A673 (cell line): ENCODE results near the gene MYMK. TPM values are rescaled to one million over a fixed set of nuclear protein-coding genes. Genes with fewer than 3 reads are reported as not detected.

Experiments used
- BruUV-seq: library from RNA; stranded (reverse); fragments of 400-500 nt; replicated peaks from 2 replicates; lab custom pipeline; 2021; lab: Mats Ljungman, UMichigan
- CTCF ChIA-PET: fragments of 300-600 bp; sonication (Branson Sonifier 250); formaldehyde crosslinking; loops from one replicate; lab custom pipeline; 2022; ENCODE audit warnings: antibody characterized with exemption; lab: Charles Lee
- POLR2A ChIA-PET: fragments of 300-600 bp; sonication (Branson Sonifier 250); formaldehyde crosslinking; loops from one replicate; lab custom pipeline; 2022; ENCODE audit warnings: antibody characterized with exemption; ENCODE audit not compliant: low non-redundant PET; lab: Charles Lee
- DNase-seq: peaks from one replicate; pipeline ENCODE4 v3.0.0-alpha.2; 2015; ENCODE audit warnings: low spot score
- H3K27ac ChIP-seq: fragments of 200-600 bp; sonication (generic); 2 replicates; pipeline ENCODE4 v1.5.1; 2016; ENCODE audit warnings: mixed run types, low read depth, mild to moderate bottlenecking, mixed read lengths, antibody characterized with exemption, low read length; ENCODE audit not compliant: poor library complexity, severe bottlenecking
- H3K27me3 ChIP-seq: fragments of 200-600 bp; sonication (generic); replicated peaks from 2 replicates; pipeline ENCODE4 v1.6.1; 2017; ENCODE audit warnings: mixed run types, low read depth, mild to moderate bottlenecking, mixed read lengths, antibody characterized with exemption, low read length; ENCODE audit not compliant: insufficient read depth, poor library complexity
- H3K36me3 ChIP-seq: fragments of 200-600 bp; sonication (generic); 2 replicates; pipeline ENCODE4 v1.6.1; 2016; ENCODE audit warnings: mixed run types, mild to moderate bottlenecking, mixed read lengths, antibody characterized with exemption, low read length; ENCODE audit not compliant: insufficient read depth, poor library complexity, severe bottlenecking
- H3K4me1 ChIP-seq: fragments of 200-600 bp; sonication (generic); 2 replicates; pipeline ENCODE4 v1.6.1; 2017; ENCODE audit warnings: mixed run types, mild to moderate bottlenecking, mixed read lengths, antibody characterized with exemption, low read length; ENCODE audit not compliant: insufficient read depth, poor library complexity, severe bottlenecking
- H3K4me3 ChIP-seq: fragments of 200-600 bp; sonication (generic); 2 replicates; pipeline ENCODE4 v1.5.1; 2016; ENCODE audit warnings: low read depth, mixed run types, mild to moderate bottlenecking, mixed read lengths, low read length; ENCODE audit not compliant: poor library complexity, severe bottlenecking
- H3K9me3 ChIP-seq: fragments of 200-600 bp; sonication (generic); 2 replicates; pipeline ENCODE4 v1.6.1; 2016; ENCODE audit warnings: mixed run types, low read depth, mild to moderate bottlenecking, mixed read lengths, antibody characterized with exemption, low read length; ENCODE audit not compliant: poor library complexity, severe bottlenecking
- EZH2 ChIP-seq: fragments of 200-600 bp; sonication (generic); IDR thresholded peaks from 2 replicates; pipeline ENCODE4 v1.6.1; 2017; ENCODE audit warnings: borderline replicate concordance, low read depth, mild to moderate bottlenecking, mixed read lengths, antibody characterized with exemption, low read length; ENCODE audit not compliant: poor library complexity, severe bottlenecking
- intact Hi-C: fragments of 100-400 bp; cut with micrococcal nuclease; formaldehyde crosslinking; loops from one replicate; pipeline ENCODE4 v1.10.0; 2022; ENCODE audit not compliant: unreplicated experiment
- total RNA-seq: library from RNA; stranded (reverse); gene quantifications from 2 replicates; pipeline ENCODE4 v1.2.3, GENCODE V29; 2021
- TF ChIP-seq, protein P1 (sequence below): fragments of 300-800, 200-600 bp; sonication (generic); conservative IDR thresholded peaks from 2 replicates; pipeline ENCODE4 v1.5.1; 2017; ENCODE audit warnings: low read depth, mild to moderate bottlenecking, antibody characterized with exemption, low read length, moderate library complexity, mixed read lengths

Gene MYMK
- total RNA-seq, 1 experiment from 2014 or later: not detected

DNA sequence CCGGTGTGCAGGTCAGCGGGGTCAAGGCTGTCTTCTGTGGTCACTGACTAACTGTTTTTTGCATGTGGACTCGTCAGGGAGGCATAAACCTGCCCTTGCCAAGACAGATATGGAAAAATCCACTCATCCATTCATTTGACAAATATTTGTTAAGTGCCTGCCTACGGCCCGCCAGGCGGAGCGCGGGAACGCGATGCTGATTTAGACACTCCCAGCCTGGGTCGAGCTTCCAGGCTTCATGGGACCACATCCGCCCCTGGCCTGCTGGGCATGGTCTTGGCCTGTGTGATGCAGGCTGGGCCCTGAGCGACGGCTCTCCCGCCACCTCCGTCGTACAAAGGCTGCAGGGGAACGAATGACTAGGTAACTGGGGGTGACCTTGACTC lies 18.1 kb downstream of the MYMK start:
- BruUV-seq: no TSS peak
- H3K9me3 ChIP-seq: peaks cover 12% of the 10 kb centered on the region
- intact Hi-C loops: no loop called here
- no peak for TF ChIP-seq EZH2
- TF ChIP-seq, protein P1, sequence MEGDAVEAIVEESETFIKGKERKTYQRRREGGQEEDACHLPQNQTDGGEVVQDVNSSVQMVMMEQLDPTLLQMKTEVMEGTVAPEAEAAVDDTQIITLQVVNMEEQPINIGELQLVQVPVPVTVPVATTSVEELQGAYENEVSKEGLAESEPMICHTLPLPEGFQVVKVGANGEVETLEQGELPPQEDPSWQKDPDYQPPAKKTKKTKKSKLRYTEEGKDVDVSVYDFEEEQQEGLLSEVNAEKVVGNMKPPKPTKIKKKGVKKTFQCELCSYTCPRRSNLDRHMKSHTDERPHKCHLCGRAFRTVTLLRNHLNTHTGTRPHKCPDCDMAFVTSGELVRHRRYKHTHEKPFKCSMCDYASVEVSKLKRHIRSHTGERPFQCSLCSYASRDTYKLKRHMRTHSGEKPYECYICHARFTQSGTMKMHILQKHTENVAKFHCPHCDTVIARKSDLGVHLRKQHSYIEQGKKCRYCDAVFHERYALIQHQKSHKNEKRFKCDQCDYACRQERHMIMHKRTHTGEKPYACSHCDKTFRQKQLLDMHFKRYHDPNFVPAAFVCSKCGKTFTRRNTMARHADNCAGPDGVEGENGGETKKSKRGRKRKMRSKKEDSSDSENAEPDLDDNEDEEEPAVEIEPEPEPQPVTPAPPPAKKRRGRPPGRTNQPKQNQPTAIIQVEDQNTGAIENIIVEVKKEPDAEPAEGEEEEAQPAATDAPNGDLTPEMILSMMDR: no peak
- POLR2A ChIA-PET: no interaction called here
- H3K4me1 ChIP-seq: peaks cover 11% of the 10 kb centered on the region
- no peak for DNase-seq
- H3K27ac ChIP-seq: no peak overlapping the region
- CTCF ChIA-PET: no interaction called here
- no peaks in the 10 kb centered on the region for H3K36me3 ChIP-seq
- H3K27me3 ChIP-seq: peaks cover 5% of the 10 kb centered on the region
- H3K4me3 ChIP-seq: no peak overlapping the region

DNA sequence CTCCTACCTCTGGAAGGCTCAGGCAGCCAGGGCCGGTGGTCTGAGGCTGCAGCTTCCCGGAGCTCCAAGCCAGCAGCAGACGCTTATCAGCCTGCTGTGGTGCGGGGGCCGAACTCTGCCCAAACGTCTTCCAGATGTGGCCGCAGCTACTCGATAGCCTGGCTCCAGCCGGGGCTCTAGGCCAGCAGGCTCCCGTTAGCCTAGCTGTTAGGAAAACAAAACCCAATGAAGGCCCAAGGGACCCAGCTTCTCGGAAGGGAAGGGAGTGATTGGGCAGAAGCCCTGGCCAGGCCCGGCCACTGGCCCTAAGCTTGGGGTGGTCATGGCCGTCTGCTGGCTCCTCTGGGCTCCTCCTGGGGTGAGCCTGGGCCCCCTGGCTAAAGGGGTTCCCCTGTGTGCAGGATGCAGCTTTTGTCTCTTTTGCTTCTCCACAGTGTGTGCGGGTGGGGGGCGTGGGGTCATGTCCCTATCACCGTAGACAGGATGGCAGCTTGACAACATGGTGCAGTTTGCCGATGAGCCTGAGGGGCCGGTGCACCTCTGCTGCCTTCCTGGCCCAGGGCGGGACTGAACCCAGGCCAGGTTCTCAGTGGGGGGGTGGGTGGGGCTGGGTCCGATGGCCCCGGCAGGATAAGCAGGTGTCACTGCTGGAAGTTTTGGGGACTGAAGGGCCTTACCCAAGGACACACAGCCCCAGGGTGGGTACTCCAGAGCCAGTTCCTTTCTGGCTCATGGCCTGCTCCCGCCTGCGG lies 18.7 kb downstream of the MYMK start:
- H3K27me3 ChIP-seq: peaks cover 5% of the 10 kb centered on the region
- TF ChIP-seq, protein P1: no peak
- no peak for TF ChIP-seq EZH2
- no peak overlapping the region for H3K4me3 ChIP-seq
- intact Hi-C loops: no loop called here
- H3K9me3 ChIP-seq: peaks cover 14% of the 10 kb centered on the region
- no peaks in the 10 kb centered on the region for H3K36me3 ChIP-seq
- no TSS peak for BruUV-seq
- no peak for DNase-seq
- POLR2A ChIA-PET: no interaction called here
- H3K27ac ChIP-seq: no peak overlapping the region
- peaks cover 11% of the 10 kb centered on the region for H3K4me1 ChIP-seq
- CTCF ChIA-PET: no interaction called here

DNA sequence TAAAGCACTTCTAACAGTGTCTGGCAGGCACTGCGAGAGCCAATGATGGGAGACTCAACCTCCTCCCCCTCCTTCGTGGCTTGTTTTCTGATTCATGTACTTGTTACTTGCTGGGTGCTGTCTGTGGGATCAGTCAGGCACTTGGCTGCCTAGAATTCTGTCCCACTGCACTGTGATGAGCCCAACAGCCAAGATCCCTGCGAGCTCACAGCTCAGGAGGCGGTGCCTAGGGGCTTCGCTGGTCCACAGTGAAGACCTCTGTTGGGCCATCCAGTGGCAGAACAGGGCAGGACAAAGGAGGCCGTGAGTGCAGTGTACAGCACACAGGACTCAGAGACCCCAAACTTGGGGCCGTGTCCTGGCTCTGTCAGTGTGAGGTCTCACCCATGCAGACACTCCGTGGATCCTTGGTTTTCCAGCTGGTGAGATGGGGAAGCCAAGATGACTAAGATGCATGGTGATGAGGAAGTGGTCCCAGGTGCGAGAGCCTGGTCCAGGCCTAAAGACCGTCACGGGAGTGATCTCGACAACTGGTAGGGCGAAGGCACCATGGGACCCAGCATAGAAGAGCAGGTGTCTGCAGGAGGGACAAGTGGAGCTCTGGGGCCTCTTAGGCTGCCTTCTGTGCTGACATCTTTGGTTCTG lies 19.5 kb downstream of the MYMK start:
- intact Hi-C loops: no loop called here
- POLR2A ChIA-PET: no interaction called here
- CTCF ChIA-PET: no interaction called here
- Histone ChIP-seq H3K27ac (no peak overlapping the region), H3K36me3 (no peaks in the 10 kb centered on the region), H3K4me3 (no peak overlapping the region), H3K9me3 (peaks cover 14% of the 10 kb centered on the region), H3K27me3 (peaks cover 5% of the 10 kb centered on the region), H3K4me1 (peaks cover 11% of the 10 kb centered on the region)
- DNase-seq: no peak
- no TSS peak for BruUV-seq
- TF ChIP-seq, protein P1: no peak
- TF ChIP-seq EZH2: no peak
